ENCODE measurements around the gene PHYHIPL. TPM values are rescaled to one million over a fixed set of nuclear protein-coding genes. Genes with fewer than 3 reads are reported as not detected.

Gene PHYHIPL
- total RNA-seq, 4 donors from 2014 or later = 0.10 to 0.29 TPM; not detected in 2

DNA sequence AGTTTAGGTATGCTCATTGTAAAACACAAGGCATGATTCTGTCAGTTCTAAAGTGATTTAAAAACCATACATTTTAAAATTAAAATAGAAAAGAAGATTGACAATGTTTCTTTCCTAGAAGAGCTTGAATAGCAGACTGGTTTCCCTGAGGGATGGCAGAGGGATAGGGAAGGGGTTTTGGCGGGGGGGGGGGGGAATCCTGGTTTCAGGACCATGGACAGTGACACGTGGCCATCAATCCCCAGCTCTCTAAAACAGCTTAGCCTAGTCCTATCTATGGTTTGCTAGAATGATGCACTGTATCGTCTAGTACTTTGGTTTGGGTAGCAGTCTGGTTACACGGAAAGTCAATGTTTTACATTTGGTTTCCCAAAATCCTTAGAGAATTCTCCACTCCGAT lies 88.7 kb downstream of the PHYHIPL start:
- TF ChIP-seq POLR2A (IDR thresholded peaks at IDR 0.05) = no peak
- TF ChIP-seq, protein P1, sequence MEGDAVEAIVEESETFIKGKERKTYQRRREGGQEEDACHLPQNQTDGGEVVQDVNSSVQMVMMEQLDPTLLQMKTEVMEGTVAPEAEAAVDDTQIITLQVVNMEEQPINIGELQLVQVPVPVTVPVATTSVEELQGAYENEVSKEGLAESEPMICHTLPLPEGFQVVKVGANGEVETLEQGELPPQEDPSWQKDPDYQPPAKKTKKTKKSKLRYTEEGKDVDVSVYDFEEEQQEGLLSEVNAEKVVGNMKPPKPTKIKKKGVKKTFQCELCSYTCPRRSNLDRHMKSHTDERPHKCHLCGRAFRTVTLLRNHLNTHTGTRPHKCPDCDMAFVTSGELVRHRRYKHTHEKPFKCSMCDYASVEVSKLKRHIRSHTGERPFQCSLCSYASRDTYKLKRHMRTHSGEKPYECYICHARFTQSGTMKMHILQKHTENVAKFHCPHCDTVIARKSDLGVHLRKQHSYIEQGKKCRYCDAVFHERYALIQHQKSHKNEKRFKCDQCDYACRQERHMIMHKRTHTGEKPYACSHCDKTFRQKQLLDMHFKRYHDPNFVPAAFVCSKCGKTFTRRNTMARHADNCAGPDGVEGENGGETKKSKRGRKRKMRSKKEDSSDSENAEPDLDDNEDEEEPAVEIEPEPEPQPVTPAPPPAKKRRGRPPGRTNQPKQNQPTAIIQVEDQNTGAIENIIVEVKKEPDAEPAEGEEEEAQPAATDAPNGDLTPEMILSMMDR (IDR thresholded peaks at IDR 0.05) = no peak
- no peak overlapping the region for H3K4me3 ChIP-seq (ENCODE audit: low read depth, poor library complexity, severe bottlenecking)
- DNase-seq (ENCODE audit: low spot score in 2 of 2) = no peak
- intact Hi-C loops (cut with DNase I; ENCODE audit: low total_unique reads) = no loop called here
- 57 to 60% methylated on average over 5 of the region's 5 CpGs for WGBS, 2 donors

DNA sequence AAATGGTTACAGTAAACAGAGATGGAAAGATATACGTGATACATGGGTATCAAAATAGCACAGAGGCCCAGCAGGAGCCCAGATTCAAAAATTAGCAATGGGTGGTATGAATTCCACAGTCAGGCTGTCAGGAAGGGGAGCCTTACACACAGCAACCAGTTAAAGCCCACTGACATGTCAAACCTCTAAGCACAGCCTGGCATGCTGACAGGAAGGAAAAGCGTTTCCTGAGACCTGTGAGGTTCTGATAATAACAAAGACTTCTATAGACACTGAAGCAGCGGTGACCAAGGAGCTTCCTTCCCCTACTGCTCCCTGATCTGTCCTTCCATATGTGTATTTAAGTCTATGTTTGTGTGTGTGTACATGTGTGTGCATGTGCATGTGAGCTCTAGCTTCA lies 89.9 kb downstream of the PHYHIPL start:
- 77 to 83% methylated on average over 3 of the region's 3 CpGs for WGBS, 2 donors
- intact Hi-C loops (cut with DNase I; ENCODE audit: low total_unique reads) = no loop called here
- no peak overlapping the region for H3K4me3 ChIP-seq (ENCODE audit: low read depth, poor library complexity, severe bottlenecking)
- TF ChIP-seq, protein P1 (IDR thresholded peaks at IDR 0.05) = no peak
- no peak for TF ChIP-seq POLR2A (IDR thresholded peaks at IDR 0.05)
- no peak for DNase-seq (ENCODE audit: low spot score in 2 of 2)

DNA sequence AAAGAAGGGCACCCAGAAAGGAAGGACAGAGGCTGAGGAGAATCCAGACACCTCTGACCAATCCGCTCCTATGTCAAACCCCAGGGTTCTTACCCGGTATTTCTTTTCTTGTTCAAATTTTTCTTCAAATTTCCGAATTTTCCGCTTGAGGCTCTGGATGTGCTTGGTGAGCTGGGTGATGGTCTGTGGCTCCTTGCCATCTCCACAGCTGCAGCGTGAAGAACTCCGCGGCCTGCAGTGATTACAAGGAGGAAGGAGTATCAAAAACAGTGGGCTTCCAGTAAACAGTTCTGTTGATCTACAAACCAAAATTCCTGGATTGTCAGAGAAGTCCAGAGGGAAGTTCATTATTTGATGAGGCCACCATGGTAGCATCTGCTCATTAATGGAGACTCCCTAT lies 92.0 kb downstream of the PHYHIPL start:
- WGBS, 2 donors = 96 to 97% methylated on average over 7 of the region's 7 CpGs
- intact Hi-C loops (cut with DNase I; ENCODE audit: low total_unique reads) = no loop called here
- DNase-seq (ENCODE audit: low spot score in 2 of 2) = no peak
- no peak overlapping the region for H3K4me3 ChIP-seq (ENCODE audit: low read depth, poor library complexity, severe bottlenecking)
- TF ChIP-seq POLR2A (IDR thresholded peaks at IDR 0.05) = no peak
- TF ChIP-seq, protein P1 (IDR thresholded peaks at IDR 0.05) = no peak

DNA sequence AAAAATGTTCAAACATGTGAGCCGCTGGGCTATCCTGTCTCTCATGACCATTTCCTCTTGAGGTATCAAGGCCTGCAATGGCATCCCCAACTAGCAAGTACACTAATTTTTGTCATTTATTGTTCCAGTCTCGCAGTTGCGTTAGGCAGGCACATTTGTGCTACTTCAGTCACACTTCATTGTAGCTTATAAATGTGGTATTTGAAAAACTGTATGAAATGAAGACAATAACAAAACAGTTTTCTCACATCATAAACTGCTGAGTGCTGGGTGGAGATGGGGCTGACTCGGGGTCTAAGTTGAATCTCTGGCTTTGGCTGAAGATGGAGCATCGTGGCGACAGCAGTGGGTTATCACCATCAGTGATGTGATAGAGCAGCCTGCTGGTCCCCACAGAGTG lies 93.2 kb downstream of the PHYHIPL start:
- no peak overlapping the region for H3K4me3 ChIP-seq (ENCODE audit: low read depth, poor library complexity, severe bottlenecking)
- intact Hi-C loops (cut with DNase I; ENCODE audit: low total_unique reads) = no loop called here
- no peak for DNase-seq (ENCODE audit: low spot score in 2 of 2)
- WGBS, 2 donors = 94 to 98% methylated on average over 6 of the region's 6 CpGs
- no peak for TF ChIP-seq POLR2A (IDR thresholded peaks at IDR 0.05)
- TF ChIP-seq, protein P1 (IDR thresholded peaks at IDR 0.05) = no peak

DNA sequence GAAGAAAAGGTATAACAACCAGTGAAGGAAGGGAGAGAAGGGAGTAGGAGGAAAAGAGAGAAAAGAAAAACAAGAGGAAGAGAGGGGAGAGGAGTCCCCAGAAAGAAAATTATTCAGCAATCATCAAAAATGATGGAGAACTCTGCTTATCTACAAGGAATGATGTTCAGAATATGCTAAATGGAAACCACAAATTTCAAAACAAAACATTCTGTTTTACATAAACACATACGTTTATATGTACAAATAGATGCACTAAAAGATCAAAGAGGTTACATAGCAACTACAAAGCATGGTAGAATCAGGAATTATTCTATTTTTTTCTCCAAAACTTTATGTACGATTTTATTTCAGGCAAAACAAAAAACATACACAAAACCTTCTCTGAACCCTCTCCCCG lies 94.0 kb downstream of the PHYHIPL start:
- H3K4me3 ChIP-seq (ENCODE audit: low read depth, poor library complexity, severe bottlenecking) = no peak overlapping the region
- TF ChIP-seq POLR2A (IDR thresholded peaks at IDR 0.05) = no peak
- TF ChIP-seq, protein P1 (IDR thresholded peaks at IDR 0.05) = no peak
- intact Hi-C loops (cut with DNase I; ENCODE audit: low total_unique reads) = no loop called here
- no peak for DNase-seq (ENCODE audit: low spot score in 2 of 2)
- 85 to 91% methylated on average over 3 of the region's 3 CpGs for WGBS, 2 donors

DNA sequence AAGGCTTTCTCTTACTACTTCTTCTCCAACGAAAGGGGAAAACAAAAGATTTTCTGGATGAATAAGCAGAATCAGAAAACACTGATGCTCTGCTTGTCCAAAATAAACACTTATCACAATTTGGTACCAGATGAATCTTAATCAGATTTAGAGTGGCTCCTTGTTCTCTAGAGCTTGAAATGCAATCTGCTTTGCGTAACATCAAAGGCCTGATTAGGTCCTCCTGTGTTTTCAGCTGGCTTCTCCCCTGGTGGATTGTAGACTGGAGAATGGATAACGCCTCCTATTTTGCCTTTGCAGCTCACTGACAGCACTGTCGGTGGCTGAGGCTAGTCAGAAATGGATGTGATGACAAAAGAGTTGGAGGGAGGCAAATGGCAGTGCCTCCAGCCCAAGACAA lies 94.7 kb downstream of the PHYHIPL start:
- TF ChIP-seq POLR2A (IDR thresholded peaks at IDR 0.05) = no peak
- TF ChIP-seq, protein P1 (IDR thresholded peaks at IDR 0.05) = no peak
- DNase-seq (ENCODE audit: low spot score in 2 of 2) = no peak
- WGBS, 2 donors = 80 to 85% methylated on average over 4 of the region's 4 CpGs
- intact Hi-C loops (cut with DNase I; ENCODE audit: low total_unique reads) = no loop called here
- no peak overlapping the region for H3K4me3 ChIP-seq (ENCODE audit: low read depth, poor library complexity, severe bottlenecking)

All from lower leg skin (tissue), 4 donors.